Jurkat, Clone E6-1 (cell line): ENCODE measurements around the gene RALA.
A peak's percentile ranks its signal among the peaks of the same experiment; 100 is the strongest.

Experiments
- DNase-seq: peaks from one replicate; pipeline ENCODE4 v3.0.0-alpha.2; 2011; ENCODE audit warnings: low read depth, low spot score
- H3K4me3 ChIP-seq: 2 replicates; pipeline ENCODE4 v1.5.1; 2011; ENCODE audit warnings: mild to moderate bottlenecking, low read length, control low read depth, moderate library complexity

The RALA gene

DNA sequence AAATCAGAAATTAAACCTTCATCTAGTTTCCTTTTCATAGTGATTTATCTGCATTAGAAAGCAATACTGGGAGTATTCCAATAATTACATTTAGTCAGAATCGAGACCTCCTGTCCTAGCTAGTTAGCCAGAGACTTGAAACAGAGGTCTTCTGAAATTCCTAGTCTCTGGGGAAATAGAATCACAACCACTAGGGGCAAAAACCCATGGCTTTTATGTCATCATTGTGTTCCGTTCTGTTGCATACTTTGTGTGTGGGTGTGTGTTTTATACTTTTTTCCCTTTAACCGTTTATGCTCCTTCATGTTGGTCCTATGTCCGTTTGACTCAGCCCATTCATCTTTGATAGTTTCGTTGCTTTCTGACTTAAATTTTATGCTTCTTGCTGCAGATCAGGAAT, 79.8 kb downstream of the RALA start:
- DNase-seq = no peak
- no peak overlapping the region for H3K4me3 ChIP-seq

GRCh38 chr7:39709029-39709428, 85.7 kb downstream of the RALA start:
- H3K4me3 ChIP-seq = no peak overlapping the region
- DNase-seq = no peak

DNA sequence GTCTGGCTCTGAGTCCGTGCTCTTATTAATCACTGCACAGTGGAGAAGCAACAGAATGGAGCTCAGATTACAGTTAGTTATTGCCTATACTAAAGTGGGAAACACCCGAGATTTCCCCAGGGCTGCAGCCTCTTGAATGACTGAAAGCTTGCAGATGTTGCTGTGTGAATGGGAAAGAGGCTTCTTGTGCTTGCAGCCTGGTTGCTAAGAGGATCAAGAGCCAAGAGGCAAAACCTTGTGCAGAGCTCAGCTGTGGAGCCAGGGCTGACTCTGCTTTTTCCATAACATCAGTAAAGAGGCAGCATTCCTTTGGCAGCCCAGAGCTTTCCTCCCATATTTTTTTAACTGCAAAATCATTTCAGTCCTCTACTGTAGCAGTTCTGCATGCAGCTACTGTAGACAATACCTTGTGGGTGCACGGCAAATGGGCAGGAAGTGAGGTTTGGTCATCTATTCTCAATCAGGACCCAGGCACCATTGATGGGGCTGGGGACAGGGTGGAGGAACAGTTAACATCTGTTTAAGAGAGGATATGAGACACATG, 86.5 kb downstream of the RALA start:
- peak; percentile 32 for DNase-seq
- H3K4me3 ChIP-seq = no peak overlapping the region

GRCh38 chr7:39712751-39713150, 89.4 kb downstream of the RALA start:
- H3K4me3 ChIP-seq = no peak overlapping the region
- no peak for DNase-seq

DNA sequence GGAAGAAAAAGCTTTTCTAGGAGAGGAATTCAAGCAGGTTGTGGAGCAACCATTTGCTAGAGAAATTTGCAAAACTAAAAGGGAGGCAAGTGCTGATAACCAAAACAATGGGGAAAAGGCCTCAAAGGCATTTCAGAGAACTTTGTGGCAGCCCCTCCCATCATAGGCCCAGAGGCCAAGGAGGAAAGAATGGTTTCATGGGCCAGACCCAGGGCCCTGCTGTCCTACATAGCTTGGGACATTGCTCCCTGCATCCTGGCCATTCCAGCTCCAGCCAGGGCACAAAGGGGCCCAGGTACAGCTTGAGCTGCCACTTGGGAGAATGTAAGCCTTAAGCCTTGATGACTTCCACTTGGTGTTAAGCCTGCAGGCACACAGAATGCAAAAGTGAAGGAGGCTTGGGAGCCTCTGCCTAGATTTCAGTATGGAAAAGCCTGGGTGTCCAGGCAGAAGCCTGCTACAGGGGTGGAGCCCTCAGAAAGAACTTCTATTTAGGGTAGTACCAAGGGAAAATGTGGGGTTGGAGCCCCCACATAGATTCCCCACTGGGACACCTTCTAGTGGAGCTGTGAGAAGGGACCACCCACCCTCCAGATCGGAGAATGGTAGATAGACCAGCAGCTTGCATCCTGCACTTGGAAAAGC, 91.2 kb downstream of the RALA start:
- no peak overlapping the region for H3K4me3 ChIP-seq
- no peak for DNase-seq

DNA sequence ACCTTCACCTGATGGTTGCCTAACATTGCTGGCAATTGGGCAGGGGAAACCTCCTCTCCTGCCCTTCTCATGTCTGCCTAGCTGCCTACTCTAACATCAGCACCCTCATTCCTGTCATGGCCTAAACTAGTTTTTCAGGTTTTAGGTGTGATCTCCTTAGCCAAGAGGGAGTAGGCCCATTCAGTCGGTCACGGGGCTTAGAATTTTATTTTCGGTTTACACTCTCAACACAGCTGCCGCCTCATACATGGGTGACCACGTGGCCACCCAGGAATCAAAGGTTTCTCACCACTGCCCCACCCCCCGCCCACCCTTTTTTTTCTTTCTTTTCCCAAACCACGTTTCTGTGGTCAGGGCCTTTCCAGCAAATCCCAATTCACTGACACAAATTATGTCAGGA, 97.2 kb downstream of the RALA start:
- no peak overlapping the region for H3K4me3 ChIP-seq
- DNase-seq = no peak

- H3K4me3 ChIP-seq = no peak overlapping the region
Observed at GRCh38 chr7:39721345-39721744, 98.0 kb downstream of the RALA start.

GRCh38 chr7:39721919-39722597, 98.7 kb downstream of the RALA start:
- DNase-seq = no peak
- no peak overlapping the region for H3K4me3 ChIP-seq

More at GRCh38 chr7:39721345-39721744, 98.0 kb downstream of the RALA start:
- DNase-seq = no peak

GRCh38 chr7:39727231-39728012, 104.0 kb downstream of the RALA start:
- H3K4me3 ChIP-seq = no peak overlapping the region
- DNase-seq = no peak

DNA sequence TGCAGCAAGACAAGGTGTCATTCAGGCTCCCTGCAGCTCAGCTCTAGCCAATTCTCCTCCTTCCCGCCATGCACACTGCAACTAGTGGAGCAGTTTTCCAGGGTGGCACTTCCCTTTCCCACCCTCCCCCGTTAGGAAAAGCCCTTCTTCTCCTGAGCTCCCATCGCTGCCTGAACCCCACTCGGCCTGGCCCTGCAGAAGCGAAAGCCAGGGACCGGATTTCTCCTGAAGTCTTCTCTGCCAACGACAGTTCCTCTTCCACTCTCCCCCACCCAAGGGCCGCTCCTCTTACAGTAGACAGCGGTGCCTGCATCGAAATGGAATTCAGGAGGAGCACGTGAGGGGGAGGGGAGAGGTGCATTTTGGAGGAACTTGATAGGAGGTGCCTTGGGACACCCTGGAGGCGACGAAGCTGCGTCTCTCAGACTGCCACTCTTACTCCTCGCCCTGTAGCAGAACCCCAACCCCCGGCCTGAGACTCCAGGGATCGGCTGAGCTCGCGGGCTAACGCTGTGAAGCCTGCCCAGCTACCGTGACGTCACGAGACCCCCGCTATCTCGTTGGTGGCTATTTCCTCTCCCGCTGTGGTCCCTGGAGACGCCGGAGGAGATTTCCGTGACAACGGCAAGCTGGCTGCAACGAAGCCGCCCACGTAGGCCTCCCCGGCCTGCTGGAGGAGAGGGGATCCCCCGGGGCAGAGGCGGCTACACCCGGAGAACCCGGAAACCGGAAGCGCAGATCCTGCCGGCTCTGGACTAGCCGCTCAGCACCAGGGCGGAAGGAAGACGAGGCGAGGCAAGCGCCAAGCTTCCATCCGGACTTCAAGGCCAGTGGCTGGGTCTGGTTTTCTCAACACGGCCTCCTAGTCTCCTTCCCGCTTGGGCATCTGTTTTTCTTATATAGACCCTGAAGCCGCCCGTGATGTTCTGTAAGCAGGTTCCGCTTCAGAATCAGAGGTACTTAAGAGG, 109.7 kb downstream of the RALA start:
- H3K4me3 ChIP-seq = peak overlapping the region; percentile 58
- peak; percentile 86 for DNase-seq

- H3K4me3 ChIP-seq = peak overlapping the region; percentile 58
- no peak for DNase-seq
Observed at GRCh38 chr7:39733881-39734632, 110.7 kb downstream of the RALA start.

- no peak overlapping the region for H3K4me3 ChIP-seq
- no peak for DNase-seq
Observed at GRCh38 chr7:39734633-39735004, 111.2 kb downstream of the RALA start.

DNA sequence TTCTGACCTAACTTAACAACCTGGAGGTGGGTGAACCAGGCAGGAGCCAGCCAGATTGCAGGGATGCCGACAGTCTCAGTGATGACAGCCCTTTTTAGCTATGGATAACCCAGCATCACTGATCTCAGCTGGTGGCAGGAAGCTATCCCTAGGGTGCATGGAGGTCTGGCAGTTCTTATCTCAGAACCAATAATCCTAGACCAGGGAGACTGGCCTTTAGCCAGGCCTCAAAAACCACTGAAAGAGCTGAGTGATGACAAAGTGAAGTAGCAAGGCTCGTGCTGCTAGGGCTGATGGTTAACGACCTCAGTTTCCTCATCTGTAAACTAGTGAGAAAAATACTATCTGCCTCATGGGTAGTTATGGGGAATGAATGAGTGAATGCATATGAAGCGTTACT, 112.5 kb downstream of the RALA start:
- DNase-seq = no peak
- no peak overlapping the region for H3K4me3 ChIP-seq

DNA sequence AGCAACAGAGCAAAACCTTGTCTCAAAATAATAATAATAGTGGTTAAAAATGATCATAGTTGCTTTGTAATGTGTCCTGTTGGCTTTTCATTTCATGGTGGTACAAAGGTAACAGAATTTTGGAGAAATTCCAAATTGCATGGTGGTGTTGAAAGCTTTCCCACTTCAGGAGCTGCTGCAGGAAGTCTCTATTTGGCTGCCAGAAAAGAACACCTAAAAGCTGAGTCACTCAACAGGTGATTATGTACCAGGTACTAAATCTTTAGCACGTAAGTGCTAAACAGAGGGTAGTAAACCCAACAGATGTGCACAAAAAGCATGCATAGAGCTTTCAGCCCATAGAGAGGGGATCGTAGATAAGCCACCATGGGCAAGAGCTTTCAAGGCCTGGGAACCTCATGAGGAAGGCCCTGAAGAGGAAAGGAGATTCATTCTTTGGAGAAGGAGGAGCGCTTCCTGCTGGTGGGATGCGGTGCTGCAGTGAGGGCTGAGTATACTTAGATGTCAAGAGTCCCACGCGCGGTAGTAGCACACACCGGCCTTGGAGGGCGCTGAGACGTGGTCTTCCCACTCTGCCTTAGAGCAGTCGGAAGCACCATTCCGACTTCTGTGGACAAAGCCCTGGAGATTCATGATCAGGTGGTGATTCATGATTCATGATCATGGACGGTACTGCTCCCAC, 118.7 kb downstream of the RALA start:
- H3K4me3 ChIP-seq = no peak overlapping the region
- DNase-seq = peak; percentile 22

DNA sequence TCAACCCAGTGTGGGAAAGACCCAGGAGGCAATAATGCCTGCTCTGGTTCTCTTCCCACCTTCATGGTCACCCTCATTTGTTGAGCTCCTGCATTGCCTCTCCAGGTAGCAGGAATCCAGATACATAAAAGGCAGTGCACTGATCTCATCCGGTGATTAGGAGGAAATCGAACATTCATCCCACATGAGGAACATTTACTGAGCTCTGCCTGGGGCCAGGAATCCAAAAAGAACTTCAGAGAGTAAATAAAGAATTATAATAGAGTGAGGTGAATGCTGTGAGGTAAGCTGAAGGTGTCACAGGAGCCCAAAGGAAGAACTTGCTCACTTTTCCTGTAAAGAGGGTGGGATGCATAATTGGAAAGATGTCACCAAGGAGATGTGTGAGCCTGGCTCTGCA, 121.2 kb downstream of the RALA start:
- no peak for DNase-seq
- no peak overlapping the region for H3K4me3 ChIP-seq

DNA sequence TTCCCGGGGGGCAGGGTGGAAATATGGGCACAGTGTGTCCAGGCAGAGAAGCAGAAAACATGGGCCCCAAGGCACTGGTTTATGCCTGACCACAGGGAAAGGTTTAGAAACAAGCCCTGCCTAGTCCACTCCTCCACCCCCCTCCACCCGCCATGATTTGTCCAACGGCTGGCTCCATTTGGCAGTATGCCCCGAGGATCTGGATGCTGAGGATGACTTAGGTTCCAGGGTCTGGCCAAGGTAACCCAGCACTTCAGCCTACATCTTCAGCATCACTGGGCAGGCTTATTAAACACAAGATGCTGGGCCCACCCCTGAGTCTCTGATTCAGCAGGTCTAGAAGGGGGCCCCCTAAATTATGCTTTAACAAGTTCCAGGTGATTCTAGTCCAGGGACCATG, 121.9 kb downstream of the RALA start:
- no peak overlapping the region for H3K4me3 ChIP-seq
- no peak for DNase-seq

GRCh38 chr7:39746103-39746819, 122.9 kb downstream of the RALA start:
- no peak overlapping the region for H3K4me3 ChIP-seq
- peak; percentile 44 for DNase-seq
